GM12801 (cell line): ENCODE results near the gene KRTAP19-1.

ENCODE experiments used
- TF ChIP-seq, protein P1 (sequence below): IDR thresholded peaks from one replicate; pipeline ENCODE4 v1.5.1; 2011; ENCODE audit warnings: control low read depth; ENCODE audit not compliant: insufficient read length; ENCODE audit errors: extremely low read depth

KRTAP19-1 gene

DNA sequence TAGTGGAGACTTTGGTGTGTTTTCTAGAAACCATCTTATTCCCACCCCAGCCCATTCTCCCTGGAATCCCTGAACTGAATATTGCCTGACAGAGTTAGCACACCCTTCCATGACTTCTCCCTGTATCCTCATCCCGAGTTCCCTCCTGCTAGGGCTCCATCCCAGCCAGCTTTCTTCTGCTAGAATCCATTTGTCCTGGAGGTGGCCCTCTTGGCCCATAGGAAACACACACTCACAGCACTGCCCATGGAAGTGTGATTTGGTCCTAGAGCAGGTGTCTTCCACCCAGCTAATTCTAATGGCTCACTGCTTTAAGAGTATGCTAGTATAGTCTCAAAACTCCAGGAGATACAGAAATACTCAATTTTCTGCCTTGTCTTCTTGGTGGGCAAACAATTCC lies 36.0 kb downstream of the KRTAP19-1 start:
- TF ChIP-seq, protein P1, sequence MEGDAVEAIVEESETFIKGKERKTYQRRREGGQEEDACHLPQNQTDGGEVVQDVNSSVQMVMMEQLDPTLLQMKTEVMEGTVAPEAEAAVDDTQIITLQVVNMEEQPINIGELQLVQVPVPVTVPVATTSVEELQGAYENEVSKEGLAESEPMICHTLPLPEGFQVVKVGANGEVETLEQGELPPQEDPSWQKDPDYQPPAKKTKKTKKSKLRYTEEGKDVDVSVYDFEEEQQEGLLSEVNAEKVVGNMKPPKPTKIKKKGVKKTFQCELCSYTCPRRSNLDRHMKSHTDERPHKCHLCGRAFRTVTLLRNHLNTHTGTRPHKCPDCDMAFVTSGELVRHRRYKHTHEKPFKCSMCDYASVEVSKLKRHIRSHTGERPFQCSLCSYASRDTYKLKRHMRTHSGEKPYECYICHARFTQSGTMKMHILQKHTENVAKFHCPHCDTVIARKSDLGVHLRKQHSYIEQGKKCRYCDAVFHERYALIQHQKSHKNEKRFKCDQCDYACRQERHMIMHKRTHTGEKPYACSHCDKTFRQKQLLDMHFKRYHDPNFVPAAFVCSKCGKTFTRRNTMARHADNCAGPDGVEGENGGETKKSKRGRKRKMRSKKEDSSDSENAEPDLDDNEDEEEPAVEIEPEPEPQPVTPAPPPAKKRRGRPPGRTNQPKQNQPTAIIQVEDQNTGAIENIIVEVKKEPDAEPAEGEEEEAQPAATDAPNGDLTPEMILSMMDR = no peak

DNA sequence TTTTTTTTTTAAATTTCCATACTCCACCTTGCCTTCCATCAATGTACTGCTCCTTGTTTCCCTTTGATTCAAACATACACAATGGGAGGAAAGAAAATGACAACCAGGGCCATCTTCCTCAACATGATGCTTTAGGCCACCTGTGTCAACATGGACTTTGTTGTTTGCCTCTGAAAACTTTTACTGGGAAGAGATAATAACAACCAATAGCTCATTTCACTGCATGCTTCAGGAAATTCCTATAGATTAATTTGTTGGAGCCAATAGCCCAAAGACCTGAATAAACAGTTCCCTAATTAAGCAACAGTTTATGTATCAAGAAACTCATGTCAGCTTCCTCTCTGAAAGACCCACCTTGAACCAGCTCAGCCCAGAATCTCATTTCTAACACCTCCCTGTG lies 36.9 kb downstream of the KRTAP19-1 start:
- TF ChIP-seq, protein P1 = no peak

DNA sequence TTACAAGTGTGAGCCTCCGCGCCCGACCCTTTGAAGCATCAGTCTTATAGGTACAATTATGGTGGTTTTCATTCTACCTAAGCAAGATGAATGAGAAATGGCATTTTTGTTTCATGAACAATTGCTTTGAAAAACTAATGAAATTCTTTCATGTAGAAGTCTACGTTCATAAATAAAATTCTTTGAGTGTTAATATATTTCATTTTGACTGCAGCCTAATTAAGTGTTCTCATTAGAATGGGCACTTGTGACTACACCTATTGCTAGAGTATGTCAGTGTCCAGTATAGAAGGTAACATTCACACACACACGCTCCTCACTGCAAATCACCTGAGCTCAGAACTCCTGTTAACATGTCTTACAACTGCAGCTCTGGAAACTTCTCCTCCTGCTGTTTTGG lies 40.2 kb downstream of the KRTAP19-1 start, which contains the start of gene KRTAP15-1:
TSS of gene KRTAP15-1 (plus strand) at position 301 of the 400 bp plus-strand sequence. CDS start at position 354, 53 bp downstream.
- TF ChIP-seq, protein P1 = no peak

DNA sequence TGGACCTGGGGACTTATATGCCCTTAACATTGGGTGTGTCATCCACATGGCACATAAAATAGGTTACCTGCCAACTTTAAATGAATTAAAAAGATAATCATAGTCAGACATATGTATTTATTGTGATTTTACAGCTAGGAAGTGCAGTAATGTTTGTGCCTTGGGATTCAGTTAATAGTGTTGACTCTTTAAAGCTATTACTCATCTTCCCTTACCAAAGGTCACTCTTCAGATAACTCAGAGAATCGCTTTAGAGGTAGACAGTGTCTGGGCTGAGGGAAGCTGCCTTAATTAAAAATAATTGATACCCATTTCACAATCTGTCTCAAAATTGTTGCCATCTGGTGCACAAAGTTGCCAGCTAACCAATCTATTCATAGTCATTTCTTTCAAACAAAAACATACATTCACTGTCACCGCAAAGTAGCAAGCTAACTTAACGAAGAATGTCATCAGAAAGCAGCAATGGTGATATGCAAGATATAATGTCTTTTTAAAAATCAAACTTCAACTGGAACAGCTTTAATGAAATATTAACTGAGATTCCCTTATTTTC lies 43.1 kb downstream of the KRTAP19-1 start:
- TF ChIP-seq, protein P1 = no peak

DNA sequence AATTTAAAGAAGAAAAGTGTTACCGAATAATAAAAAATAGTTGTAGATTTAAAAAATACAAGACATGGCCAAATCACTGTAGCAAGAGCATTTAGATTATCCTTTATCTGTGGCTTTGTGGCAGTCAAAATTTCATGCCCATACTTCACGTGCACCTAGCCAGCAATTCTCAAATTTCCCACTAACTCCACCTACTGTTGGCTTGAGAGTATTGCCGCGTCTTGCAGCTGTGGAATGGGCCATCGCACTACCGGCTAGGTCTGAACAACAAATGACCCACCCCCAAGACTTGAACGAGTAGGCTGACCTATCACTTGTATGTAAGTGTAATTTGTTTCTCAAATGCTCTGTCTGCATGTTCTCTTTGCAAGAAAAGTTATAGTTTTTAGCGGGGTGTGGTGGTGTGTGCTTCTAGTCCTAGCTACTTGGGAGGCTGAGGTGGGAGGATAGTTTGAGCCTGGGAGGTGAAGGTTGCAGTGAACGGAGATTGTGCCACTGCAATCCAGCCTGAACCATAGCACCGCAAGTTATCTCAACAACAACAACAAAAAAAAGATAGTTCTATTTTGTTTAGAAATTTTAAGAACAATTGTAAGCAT lies 46.0 kb downstream of the KRTAP19-1 start:
- TF ChIP-seq, protein P1 = no peak

DNA sequence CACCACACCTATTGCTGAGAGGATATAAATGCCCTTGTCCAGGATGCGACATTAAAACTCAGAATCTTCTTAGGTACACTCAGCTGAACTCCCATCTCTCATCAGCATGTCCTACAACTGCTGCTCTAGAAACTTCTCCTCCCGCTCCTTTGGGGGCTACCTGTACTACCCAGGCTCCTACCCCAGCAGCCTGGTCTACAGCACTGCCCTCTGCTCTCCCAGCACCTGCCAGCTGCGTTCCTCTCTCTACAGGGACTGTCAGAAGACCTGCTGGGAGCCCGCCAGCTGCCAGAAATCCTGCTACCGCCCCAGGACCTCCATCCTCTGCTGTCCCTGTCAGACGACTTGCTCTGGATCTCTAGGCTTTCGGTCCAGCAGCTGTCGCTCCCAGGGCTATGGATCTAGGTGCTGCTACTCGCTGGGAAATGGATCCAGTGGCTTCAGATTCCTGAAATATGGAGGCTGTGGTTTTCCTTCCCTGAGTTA lies 50.0 kb downstream of the KRTAP19-1 start, which contains the start of gene KRTAP13-4:
TSS of gene KRTAP13-4 (plus strand) at position 51 of the 486 bp plus-strand sequence. CDS start at position 107, 56 bp downstream.
- TF ChIP-seq, protein P1 = no peak
